ENCODE results near the gene SMPD1.

DNA sequence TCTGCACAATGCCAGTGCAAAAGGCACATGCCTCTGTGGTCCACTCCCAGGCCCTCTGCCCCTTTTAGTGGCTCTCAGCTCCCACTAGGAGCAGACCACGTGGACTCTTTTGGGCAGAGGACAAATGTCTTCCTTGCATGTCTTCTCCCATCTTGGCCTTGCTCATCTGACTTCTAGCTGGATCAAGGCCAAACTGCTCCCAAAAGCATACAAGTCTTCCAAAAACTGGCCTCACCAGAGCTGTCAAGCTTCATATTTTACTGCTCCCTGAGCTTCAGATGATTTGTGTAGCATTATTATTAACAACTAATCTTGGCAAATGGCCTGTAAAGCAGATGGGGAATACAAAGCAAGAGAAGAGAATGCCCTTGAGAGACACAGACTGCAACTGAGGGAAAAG, 6.9 kb downstream of the SMPD1 start:
- no peak for TF ChIP-seq SP1 (IDR thresholded peaks at IDR 0.05)
- TF ChIP-seq L3MBTL2 (conservative IDR thresholded peaks at IDR 0.05), result no peak
- no peak for TF ChIP-seq TARDBP (IDR thresholded peaks at IDR 0.05)
- no peak for TF ChIP-seq HDGF (IDR thresholded peaks at IDR 0.05; ENCODE audit: borderline replicate concordance)
- TF ChIP-seq FOXM1 (IDR thresholded peaks at IDR 0.05; ENCODE audit: borderline replicate concordance), result no peak
- TF ChIP-seq BHLHE40 (IDR thresholded peaks at IDR 0.05; ENCODE audit: borderline replicate concordance), result no peak
- no peak for TF ChIP-seq ARNT (IDR thresholded peaks at IDR 0.05)
- TF ChIP-seq LEF1 (IDR thresholded peaks at IDR 0.05; ENCODE audit: borderline replicate concordance), result no peak
- TF ChIP-seq CTBP1 (IDR thresholded peaks at IDR 0.05; ENCODE audit: borderline replicate concordance), result no peak
- no peak for TF ChIP-seq SUZ12 (IDR thresholded peaks at IDR 0.05)
- no peak for TF ChIP-seq ELF4 (IDR thresholded peaks at IDR 0.05)
- TF ChIP-seq, protein P1, sequence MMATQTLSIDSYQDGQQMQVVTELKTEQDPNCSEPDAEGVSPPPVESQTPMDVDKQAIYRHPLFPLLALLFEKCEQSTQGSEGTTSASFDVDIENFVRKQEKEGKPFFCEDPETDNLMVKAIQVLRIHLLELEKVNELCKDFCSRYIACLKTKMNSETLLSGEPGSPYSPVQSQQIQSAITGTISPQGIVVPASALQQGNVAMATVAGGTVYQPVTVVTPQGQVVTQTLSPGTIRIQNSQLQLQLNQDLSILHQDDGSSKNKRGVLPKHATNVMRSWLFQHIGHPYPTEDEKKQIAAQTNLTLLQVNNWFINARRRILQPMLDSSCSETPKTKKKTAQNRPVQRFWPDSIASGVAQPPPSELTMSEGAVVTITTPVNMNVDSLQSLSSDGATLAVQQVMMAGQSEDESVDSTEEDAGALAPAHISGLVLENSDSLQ (IDR thresholded peaks at IDR 0.05), result no peak
- no peak for TF ChIP-seq FOXA1 (IDR thresholded peaks at IDR 0.05)

All from HEK293T (cell line).